Measurements from ENCODE around the gene DAP3.

DNA sequence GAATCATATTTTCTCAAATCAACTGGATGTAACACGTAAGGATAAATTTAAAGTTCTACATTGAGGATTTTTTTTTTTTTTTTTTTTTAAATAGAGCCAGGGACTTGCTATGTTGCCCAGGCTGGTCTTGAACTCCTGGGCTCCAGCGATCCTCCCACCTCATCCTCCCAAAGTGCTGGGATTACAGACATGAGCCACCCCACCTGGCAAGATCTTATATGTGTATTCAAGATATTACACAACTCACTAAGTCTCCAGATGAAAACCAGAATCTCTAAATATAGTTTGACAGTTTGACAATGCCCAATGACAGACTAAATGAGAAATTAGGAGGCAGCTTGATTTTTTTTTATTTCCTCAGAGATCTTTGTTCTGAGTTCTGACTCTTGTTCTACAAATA lies 7.1 kb upstream of the DAP3 start:
- TF ChIP-seq, protein P1, sequence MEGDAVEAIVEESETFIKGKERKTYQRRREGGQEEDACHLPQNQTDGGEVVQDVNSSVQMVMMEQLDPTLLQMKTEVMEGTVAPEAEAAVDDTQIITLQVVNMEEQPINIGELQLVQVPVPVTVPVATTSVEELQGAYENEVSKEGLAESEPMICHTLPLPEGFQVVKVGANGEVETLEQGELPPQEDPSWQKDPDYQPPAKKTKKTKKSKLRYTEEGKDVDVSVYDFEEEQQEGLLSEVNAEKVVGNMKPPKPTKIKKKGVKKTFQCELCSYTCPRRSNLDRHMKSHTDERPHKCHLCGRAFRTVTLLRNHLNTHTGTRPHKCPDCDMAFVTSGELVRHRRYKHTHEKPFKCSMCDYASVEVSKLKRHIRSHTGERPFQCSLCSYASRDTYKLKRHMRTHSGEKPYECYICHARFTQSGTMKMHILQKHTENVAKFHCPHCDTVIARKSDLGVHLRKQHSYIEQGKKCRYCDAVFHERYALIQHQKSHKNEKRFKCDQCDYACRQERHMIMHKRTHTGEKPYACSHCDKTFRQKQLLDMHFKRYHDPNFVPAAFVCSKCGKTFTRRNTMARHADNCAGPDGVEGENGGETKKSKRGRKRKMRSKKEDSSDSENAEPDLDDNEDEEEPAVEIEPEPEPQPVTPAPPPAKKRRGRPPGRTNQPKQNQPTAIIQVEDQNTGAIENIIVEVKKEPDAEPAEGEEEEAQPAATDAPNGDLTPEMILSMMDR (IDR thresholded peaks at IDR 0.05) = no peak
- TF ChIP-seq POLR2A (IDR thresholded peaks at IDR 0.05) = no peak
